NOMO-1 (cell line): ENCODE measurements around the gene ZNF710.
"Not testable (repeated sequence)": the region's sequence is repeated elsewhere in the genome, so short reads cannot be mapped to it uniquely, and the experiment has no call there.

ENCODE experiments used
- DNase-seq, 2 experiments: peaks; one replicate each; lab custom pipeline; 2025; ENCODE audit not compliant: unreplicated experiment in 2 of 2; lab: John Stamatoyannopoulos, UW

Gene ZNF710

DNA sequence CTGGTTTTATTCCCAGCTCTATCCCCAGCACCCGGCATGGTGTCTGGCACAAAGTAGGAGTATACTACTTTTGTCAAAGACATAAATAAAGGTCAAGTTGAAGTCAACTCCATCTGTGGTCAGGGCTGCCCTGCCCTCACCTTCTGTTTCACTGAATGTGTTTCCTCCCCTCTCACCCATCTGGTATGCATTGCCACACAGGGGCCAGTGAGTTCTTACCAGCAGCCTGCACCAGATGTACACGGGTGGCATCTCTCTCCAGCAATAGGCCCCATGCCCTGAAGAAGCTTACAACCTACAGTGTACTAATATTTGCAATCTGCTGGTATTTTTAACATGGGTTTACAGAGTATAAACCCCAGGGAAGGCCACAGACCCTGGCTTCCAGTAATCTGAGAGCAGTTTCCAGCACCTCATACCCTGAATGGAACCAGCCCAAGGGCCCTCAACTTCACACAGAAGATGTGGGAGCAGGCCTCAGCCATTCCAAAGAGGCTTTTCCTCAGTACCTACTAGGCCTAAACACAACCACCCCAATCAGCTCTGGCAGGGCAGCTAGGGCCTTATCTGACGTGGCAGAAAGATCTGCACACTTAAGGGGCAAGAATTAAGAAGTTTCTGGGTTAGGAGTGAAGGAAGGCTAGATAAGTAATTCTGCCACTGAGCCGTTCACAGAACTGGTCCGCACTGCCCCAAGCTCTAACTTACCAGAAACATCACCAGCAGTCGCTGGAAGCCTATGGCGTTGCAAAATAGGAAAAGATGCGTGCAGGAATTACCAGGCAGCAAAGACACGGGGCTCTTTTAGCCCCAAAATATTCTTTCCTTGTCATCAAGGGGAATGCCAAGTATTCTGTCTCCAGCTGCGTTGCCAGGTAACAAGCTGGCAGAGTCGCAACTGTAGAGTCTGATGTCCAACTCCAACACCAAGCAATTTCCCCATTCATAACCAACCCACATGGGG lies 99.0 kb downstream of the ZNF710 start:
- peak in 1 of 2 experiments; percentile 27 for DNase-seq

DNA sequence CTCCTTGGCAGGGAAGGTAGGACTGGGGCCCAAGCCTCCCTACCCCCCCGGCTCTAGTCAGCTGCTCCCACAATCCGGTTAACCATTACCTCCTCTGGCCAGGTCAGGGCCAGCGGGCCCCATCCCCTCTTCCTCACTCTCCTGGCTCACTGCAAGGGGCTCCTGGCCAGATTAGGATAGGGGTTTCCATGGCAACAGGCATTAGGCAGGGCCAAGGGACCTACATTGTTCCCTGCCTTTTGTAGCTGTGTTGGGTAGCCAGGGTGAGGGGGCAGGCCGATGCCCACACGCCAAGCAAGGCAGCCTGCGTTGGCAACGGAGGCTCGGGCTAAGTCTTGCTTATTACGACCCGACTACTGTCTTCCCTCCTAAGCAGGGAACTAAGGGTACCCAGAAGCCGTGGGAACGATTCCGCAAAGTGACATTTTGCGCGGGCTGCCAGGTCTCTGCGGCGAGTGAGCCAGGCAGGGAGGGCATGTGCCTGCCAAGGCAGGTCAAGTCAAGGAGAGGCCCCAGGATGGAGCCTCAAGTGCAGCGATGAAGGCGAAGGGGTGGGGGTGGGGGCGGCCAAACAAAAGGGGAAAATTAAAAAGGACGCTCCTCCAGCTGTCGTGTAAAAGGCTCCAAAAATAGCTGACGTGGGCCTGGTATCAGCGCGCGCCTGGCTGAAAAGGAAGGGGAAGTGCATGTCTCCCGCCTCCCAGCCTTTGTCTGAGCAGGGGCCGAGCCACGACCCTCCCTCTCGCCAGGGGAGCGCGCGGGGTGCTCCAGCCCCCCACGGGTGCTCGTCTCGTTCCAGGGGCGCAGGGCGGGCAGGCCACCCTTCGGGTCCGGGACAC lies 100.2 kb downstream of the ZNF710 start:
- DNase-seq = peak; percentile 68 to 80

DNA sequence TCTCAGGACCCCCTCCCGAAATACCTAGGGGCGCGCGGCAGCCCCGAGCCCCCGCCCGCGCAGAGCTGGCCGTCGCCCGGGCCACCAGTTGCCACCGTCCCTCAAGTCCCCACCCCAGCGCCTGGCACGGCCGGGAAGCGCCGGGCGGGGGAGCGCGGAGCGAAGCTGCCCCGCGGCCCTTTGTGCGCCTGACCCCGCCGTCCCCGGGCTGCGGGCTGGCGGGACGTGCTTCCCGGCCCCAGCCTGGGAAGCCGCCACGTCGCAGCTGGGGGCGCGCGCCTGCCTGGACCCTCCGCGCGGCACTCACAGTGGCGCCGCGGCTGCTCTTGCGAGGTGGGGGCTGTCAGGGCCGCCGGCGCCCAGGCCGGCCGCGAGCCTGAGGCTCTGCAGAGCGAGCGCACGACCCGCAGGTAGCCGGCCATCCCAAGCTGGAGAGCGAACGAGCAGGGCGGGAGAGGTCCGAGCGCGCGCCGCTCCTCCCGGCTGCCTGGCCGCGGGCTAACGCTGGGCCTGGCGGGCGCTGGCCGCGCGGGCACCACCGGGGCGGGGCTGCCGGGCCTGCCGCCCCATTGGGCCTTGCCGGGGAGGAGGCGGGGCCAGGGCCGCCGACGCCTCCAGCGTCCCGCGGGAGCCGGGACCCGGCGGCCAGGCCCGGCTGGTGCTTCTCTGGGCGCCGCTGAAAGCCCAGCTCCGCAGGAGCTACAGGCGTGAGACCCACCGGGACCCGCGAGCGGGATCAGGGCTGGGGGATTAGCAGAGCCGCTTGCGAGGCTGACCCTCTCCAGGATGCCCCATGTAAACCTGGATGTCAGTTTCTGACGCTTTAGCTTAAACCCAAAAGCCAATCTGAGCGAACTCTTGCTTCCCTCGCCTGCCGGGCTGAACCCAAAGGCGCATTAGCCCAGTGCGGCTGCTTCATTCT lies 101.1 kb downstream of the ZNF710 start, which contains the start of gene IDH2:
Gene IDH2 (minus strand): TSS at position 500 of the 922 bp plus-strand sequence. CDS start 78 bp downstream, at position 422.
- DNase-seq = peak; percentile 75 to 80

DNA sequence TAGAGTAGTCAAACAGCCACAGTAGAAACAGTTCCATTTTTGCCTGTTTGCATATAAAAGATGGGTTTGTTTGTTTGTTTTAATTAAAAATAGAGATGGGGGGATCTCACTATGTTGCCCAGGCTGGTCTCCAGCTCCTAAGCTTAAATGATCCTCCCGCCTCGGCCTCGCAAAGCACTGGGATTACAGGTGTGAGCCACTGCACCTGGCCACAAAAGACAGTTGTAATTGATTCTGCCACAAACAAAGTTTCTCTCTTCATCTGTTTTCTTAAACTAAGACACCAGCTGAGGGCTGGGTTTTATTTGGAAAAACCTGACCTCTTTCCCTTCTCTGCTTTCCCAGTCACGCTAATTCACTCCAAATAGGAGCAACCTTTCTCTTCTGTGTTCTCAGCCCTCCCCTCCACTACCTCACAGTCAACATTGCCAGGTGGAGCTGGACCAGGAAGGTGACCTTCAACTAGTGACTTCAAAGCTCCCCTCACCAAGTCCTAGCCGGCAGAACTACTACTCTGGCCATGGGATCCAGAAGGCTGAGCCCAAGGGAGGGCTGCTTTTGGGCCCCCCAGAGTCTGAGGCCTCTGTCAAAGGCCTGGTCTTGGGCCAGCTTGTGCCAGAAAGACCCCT lies 102.7 kb downstream of the ZNF710 start:
- no peak for DNase-seq

DNA sequence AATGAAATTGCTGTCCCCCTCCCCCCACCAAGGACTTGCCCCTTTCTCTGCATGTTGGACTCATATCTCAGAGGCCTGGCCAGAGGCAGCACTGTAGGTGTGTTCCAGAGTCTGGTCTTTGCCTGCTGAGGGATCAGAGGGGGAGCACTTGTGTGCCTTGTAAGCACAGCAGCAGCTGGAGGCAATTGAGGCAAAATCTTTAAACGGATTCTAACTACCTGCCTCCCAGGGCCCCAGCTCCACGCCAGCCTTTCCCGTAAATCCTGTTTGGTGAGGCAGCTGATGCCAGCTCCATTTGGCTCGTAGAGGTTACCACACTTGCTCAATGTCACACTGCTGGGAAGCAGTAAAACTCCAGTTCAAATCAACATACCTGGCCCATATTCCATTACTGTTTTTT lies 103.4 kb downstream of the ZNF710 start:
- no peak for DNase-seq

DNA sequence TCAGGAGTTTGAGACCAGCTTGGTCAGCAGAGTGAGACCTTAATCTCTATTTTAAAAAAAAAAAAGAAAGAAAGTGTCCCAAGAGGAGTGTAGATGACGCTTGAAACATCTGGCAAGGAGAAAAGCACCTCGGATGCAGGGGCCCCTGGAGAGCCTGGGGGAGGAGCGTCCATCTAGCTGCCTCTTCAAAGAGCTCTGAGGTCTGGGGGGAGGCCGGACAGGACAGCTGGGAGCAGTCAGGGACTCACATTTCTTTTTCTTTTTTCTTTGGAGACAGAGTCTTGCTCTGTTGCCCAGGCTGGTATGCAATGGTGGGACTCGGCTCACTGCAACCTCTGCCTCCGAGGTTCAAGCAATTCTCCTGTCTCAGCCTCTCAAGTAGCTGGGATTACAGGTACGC lies 104.4 kb downstream of the ZNF710 start:
- DNase-seq = no peak

DNA sequence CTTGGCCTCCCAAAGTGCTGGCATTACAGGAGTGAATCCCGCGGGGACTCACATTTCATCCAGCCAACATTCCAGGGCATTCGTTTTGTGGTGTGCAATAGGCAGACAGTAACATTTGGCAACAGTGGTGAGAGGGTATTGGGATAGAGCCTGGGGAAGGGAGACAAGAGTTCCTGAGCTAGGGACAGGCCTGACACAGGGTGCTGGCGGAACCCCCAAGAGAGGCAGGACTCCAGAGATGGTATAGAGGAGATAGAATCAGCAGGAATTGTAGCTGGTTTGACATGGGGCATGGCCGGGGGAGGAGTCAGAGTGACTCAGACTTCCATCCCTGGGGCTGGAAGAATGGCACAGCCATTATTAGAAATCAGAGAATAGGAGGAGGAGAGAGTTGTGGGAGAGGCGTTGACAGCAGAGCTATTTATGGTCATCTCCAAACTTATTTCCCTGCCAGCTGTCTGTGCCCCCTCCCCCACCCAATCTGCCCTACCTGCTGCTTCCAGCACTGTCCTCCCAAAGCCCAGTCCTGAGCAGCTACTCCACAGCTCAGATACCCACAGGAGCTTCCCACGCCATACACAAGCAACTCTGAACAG lies 105.5 kb downstream of the ZNF710 start:
- DNase-seq = no peak

DNA sequence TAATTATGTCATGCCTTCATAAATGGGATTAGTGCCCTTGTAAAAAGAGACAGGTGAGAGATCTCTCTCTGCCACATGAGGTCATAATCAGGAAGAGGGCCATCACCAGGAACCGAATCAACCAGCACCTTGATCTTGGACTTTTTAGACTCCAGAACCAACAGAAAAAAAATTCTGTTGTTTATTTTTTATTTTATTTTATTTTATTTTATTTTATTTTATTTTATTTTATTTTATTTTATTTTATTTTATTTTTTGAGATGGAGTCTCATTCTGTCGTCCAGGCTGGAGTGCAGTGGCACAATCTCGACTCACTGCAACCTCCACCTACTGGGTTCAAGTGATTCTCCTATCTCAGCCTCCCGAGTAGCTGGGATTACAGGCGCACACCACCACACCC lies 106.9 kb downstream of the ZNF710 start:
- not testable (repeated sequence) for DNase-seq

DNA sequence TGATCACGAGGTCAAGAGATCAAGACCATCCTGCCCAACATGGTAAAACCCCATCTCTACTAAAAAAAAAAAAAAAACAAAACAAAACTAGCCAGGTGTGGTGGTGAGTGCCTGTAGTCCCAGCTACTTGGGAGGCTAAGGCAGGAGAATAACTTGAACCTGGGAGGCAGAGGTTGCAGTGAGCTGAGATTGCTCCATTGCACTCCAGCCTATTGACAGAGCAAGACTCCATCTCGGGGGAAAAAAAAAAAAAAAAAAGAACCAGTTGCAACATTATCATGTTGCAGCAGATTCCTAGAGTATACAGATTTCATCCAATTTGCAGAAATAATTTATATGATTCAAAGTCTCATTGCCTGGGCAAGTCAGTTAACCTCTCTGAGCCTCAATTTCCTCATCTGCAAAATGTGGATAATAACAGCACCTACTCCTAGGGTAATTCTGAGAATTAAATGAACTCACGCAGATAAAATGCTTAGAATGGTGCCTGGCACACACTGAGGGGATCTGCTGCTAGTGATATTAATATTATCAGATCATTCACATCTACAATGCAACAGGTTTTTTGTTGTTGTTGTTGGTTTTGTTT lies 108.1 kb downstream of the ZNF710 start:
- not testable (repeated sequence) for DNase-seq

DNA sequence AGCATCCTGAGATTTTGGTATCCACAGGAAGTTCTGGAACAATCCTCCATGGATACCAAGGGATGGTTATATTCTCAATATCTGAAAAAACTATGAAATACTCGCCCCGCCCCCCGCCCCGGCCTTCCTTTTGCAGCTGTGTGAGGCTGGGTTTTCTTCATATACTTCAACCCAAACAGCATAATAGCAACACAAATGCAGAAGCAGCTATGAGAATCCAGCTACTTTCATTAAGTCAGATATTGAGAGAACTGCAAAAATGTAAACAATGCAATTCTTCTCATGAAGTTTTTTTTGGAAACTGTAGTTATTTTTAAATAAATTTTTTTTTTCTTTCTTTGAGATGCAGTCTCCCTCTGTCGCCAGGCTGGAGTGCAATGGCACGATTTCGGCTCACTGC lies 112.0 kb downstream of the ZNF710 start:
- DNase-seq = no peak

DNA sequence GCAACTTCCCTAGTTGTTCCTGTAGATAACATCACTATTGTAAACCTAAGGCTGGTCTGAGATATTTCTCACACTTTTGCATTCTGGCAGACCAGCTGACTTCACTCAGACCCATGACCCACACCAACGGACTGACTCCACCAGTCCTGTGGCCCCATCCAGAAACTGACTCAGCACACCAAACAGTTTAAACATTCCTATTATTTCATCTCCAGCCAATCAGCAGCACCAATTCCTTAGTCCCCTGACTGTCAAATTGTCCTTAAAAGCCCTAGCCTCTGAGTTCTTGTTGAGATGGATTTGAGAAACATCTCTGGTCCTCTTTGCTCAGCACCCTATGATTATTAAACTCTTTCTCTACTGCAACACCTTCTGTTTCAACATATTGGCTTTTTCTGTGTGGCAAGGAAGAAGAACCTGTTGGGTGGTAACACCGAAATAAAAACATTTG lies 113.4 kb downstream of the ZNF710 start:
- DNase-seq = no peak

DNA sequence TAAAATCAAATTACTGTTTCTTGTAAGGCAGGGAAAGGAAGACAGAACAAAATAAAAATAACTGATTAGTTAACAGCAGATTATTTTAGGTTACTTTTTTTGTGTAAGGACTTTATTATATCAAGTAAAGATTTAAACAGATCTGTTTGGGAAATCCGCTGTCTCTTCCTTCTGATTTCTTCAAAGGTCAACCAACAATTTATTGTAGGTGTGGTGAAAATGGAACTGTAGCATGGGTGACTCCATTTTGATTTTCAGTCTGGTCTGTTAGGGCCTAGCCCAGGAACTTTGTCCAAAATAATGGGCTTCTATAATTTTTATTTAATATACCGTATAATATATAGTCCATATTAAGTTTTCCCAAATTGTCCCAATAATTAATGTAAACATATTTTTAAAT lies 114.7 kb downstream of the ZNF710 start:
- no peak for DNase-seq

DNA sequence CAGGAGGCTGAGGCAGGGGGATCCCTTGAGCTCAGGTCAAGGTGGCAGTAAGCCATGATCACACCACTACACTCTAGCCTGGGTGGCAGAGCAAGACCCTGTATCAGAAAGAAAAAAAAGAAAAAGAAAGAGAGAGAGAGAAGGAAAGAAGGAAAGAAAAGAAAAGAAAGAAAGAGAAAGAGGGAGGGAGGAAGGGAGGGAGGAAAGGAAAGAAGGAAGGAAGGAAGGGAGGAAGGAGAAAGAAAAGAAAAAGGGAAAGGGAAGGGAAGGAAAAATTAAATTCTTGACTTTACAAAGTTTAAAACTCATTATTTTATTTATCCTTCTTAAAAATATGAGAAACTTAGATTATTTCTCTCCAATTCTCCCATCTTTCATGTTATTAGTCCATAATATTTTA lies 118.2 kb downstream of the ZNF710 start:
- no peak for DNase-seq

DNA sequence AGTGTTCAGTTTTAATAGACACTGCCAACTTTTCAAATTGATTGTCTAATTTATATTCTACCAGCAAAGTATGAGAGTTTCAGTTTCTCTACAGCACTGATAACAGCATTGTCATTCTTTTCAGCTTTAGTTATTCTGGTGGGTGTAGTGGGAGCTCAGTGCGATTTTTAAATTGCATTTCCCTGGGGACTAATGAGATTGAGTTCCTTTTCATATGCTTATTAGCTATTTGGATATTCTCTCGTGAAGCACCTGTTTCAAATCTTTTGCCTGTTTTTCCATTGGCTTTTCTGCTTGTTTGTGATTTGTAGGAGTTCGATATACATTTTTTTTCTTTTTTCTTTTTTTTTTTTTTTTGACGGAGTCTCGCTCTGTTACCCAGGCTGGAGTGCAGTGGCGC lies 120.0 kb downstream of the ZNF710 start:
- no peak for DNase-seq

DNA sequence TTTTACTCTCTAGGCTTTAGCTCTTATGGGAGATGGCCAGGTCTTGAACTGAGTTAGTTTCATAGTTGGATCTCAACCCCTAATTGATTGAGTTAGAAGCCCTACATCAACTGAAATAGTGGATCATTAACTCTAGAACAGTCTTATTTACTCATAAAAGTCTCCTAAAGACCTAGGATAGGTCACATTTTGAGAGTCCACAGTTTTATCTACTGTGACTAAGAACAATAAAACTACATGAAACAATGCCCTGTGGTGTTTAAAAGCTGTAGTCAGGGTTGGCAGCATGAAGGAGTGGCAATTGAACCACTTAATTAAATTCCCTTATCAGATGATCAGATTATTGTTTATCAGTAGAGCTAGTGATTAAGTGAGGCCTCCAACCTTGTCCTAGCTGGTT lies 123.4 kb downstream of the ZNF710 start:
- DNase-seq = no peak

DNA sequence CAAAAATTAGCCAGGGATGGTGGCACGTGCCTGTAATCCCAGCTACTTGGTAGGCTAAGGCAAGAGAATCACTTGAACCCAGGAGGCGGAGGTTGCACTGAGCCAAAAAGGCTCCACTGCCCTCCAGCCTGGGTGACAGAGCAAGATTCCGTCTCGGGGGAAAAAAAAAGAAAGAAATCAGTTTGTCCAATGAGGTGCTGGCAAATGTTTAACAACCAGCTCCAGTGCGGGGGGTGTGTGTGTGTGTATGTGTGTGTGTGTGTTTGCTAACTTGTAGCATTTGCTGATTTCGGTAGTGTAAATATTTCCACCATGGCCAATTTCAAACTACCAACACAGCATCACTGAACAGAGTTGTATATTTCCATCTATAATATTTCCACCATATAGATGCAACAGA lies 124.9 kb downstream of the ZNF710 start:
- DNase-seq = no peak

DNA sequence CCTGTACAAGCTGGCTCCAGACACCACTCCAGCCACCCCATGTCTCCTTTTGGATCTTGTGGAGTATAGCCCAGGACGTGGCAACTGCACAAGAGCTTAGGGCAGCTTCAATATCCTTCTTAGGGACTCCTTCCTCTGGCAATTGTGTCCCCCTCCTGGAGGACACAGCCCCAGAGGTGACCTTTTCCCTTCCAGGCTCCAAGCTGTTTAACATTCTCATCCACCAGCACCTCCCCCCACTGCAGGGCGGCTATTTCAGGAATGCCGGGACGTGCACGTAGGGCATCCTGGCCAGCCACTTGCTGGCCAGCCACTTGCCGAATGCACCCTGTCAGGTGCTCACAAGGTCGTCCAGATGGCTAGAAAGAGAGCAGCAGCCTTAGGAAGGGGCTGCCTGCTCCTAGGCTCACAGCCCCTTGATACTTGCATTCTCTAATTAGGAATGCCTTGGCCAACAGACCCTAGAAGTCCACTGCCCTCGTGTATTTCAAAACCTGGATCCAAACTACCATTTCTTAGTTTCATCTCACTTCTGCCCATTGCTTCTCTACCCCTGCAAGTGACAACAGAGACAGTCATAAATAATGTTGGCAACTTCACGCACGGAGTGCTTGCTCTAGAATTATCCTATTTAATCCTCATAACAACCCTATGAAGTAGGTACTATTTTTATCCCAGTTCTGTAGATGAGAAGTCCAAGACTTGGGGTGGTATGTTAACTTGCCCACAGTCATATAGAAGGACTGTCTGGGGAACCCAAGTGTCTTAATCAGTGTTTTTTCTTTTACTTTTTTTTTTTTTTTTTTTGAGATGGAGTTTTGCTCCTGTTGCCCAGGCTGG lies 125.7 kb downstream of the ZNF710 start:
- DNase-seq = no peak

DNA sequence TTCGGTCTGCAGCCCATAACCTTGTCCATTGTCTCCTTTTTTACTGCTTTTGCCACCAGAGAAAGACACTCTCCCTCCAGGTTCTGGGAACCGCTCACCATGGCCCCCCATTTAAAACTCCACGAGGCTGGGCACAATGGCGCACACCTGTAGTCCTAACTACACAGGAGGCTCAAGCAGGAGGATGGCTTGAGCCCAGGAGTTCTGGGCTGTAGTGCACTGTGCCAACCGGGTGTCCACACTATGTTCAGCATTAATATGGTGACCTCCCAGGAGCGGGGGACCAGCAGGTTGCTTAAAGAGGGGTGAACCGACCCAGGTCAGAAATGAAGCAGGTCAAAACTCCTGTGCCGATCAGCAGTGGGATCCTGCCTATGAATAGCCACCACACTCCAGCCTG lies 129.2 kb downstream of the ZNF710 start:
- DNase-seq = no peak
